Right atrium auricular region (tissue), 2 donors: ENCODE data around the gene TCHH. TPM values are rescaled to one million over a fixed set of nuclear protein-coding genes. Genes with fewer than 3 reads are reported as not detected.

Source experiments
- DNase-seq: peaks from one replicate; pipeline ENCODE4 v3.0.0-alpha.2; 2019; ENCODE audit warnings: low spot score
- H3K27ac ChIP-seq, 2 donors: fragments of 200-600 bp; sonication (generic); 1 replicate in 1 of 2; 2 replicates in 1 of 2; pipeline ENCODE4 v1.5.1; 2016 to 2019
- H3K27me3 ChIP-seq, 2 donors: fragments of 200-600 bp; sonication (generic); one replicate each; pipeline versions ENCODE4 v1.5.1 to v1.6.0; 2017 to 2019
- H3K36me3 ChIP-seq: fragments of 200-600 bp; sonication (generic); one replicate; pipeline ENCODE4 v1.5.1; 2016
- H3K4me1 ChIP-seq, 2 donors: fragments of 200-600 bp; sonication (generic); one replicate each; pipeline versions ENCODE4 v1.5.1 to v1.6.0; 2017 to 2019
- H3K4me3 ChIP-seq, 2 donors: fragments of 200-600 bp; sonication (generic); 1 replicate in 1 of 2; 2 replicates in 1 of 2; pipeline ENCODE4 v1.5.1; 2017 to 2019; ENCODE audit warnings: mild to moderate bottlenecking in 1 of 2, moderate library complexity in 1 of 2
- H3K9me3 ChIP-seq, 2 donors: fragments of 200-600 bp; sonication (generic); one replicate each; pipeline ENCODE4 v1.5.1; 2019
- CTCF ChIP-seq, 2 donors: fragments of 200-600 bp; sonication (generic); IDR thresholded peaks; one replicate each; pipeline ENCODE4 v1.5.1; 2019; ENCODE audit warnings: antibody characterized with exemption in 2 of 2
- total RNA-seq, 2 donors: library from RNA; depleted of rRNA; stranded (reverse); fragments of >200 nt; gene quantifications; one replicate each; pipeline ENCODE4 v1.1.0, GENCODE V29; 2016

Gene TCHH
- total RNA-seq, 2 donors from 2014 or later: 0.04 to 0.12 TPM

- Histone ChIP-seq H3K4me1 (peaks cover 0 to 54% of the 10 kb centered on the region in 2 donors), H3K9me3 (peaks cover 0 to 25% of the 10 kb centered on the region in 2 donors), H3K27ac (no peak overlapping the region), H3K36me3 (no peaks in the 10 kb centered on the region), H3K4me3 (peak overlapping the region in 1 of 2 donors; percentile 28), H3K27me3 (peaks cover 34 to 37% of the 10 kb centered on the region in 2 donors)
- DNase-seq: no peak
- TF ChIP-seq CTCF (IDR thresholded peaks at IDR 0.05): no peak
Measured at GRCh38 chr1:152107984-152108881, 7.0 kb downstream of the TCHH start.

DNA sequence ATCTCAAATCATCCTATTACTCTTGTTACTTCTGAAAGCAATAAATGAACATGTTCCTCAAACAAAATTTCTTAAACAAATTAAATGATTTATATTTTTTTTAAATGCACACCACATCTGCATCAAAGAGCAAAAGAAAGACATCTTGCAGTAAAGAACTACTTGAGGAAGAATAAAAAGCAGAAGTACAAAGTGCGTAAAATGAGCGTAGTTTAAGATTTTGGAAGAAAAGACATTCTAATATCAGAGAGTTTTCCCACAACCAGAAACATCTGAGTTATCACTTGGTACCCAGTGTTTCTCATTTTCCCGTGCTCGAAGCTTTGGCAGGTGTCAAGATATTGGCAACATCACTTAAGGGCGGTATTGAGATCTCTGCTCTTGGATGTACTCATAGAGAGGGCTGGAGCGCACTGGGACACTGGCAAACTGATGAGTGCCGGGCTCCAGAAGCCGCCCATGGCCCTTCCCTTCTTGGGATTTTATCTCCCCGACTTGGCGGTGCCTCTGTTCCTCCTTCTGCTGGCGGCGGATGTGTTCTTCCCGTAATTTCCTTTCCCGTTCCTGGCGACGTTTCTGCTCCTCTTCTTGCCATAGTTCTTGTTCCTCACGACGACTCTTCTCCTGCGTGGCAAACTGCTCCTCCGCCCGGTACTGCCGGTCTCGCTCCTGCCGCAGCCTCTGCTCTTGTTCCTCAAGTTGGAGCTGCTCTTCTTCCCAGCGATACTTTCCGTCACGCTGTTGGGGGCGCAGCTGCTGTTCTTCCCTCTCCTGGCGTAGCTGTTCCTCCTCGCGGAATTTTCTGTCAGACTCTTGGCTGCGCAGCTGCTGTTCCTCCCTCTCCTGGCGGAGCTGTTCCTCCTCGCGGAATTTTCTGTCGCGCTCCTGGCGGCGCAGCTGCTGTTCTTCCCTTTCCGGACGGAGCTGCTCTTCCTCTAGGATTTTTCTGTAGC is 7.9 kb downstream of the TCHH start:
- no peak for DNase-seq
- no peak for TF ChIP-seq CTCF (IDR thresholded peaks at IDR 0.05)
- Histone ChIP-seq H3K27ac (no peak overlapping the region), H3K27me3 (peaks cover 24 to 33% of the 10 kb centered on the region in 2 donors), H3K9me3 (peaks cover 0 to 25% of the 10 kb centered on the region in 2 donors), H3K4me1 (peaks cover 0 to 48% of the 10 kb centered on the region in 2 donors), H3K4me3 (peak overlapping the region in 1 of 2 donors; percentile 28), H3K36me3 (no peaks in the 10 kb centered on the region)

DNA sequence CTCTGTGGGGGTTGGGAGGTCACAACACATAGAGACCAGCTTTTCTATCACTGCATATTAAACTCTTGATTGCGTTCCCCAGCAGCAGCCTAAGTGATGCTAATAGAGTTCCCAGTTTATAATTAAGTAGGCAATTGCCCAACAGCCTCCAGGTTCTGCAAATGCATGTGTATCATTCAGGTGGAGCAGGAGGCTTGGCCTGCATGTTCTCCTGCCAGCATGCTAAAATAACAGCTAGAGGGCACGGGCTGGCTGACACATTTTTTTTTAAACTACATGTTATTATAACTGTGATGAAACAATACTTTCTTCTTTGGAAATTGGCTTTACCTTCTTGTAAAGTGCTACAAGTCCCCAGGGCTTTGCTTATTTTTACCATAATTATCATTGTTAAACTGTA is 10.4 kb downstream of the TCHH start:
- Histone ChIP-seq H3K36me3 (no peaks in the 10 kb centered on the region), H3K27me3 (peaks cover 24 to 32% of the 10 kb centered on the region in 2 donors), H3K27ac (no peak overlapping the region), H3K4me1 (peaks cover 0 to 24% of the 10 kb centered on the region in 2 donors), H3K9me3 (peaks cover 0 to 25% of the 10 kb centered on the region in 2 donors), H3K4me3 (no peak overlapping the region)
- DNase-seq: no peak
- no peak for TF ChIP-seq CTCF (IDR thresholded peaks at IDR 0.05)

- Histone ChIP-seq H3K4me1 (no peaks in the 10 kb centered on the region), H3K36me3 (no peaks in the 10 kb centered on the region), H3K27me3 (no peaks in the 10 kb centered on the region), H3K27ac (no peak overlapping the region), H3K4me3 (no peak overlapping the region), H3K9me3 (peaks cover 0 to 45% of the 10 kb centered on the region in 2 donors)
- TF ChIP-seq CTCF (IDR thresholded peaks at IDR 0.05): no peak
- no peak for DNase-seq
Measured at GRCh38 chr1:152096931-152097330, 18.3 kb downstream of the TCHH start.

DNA sequence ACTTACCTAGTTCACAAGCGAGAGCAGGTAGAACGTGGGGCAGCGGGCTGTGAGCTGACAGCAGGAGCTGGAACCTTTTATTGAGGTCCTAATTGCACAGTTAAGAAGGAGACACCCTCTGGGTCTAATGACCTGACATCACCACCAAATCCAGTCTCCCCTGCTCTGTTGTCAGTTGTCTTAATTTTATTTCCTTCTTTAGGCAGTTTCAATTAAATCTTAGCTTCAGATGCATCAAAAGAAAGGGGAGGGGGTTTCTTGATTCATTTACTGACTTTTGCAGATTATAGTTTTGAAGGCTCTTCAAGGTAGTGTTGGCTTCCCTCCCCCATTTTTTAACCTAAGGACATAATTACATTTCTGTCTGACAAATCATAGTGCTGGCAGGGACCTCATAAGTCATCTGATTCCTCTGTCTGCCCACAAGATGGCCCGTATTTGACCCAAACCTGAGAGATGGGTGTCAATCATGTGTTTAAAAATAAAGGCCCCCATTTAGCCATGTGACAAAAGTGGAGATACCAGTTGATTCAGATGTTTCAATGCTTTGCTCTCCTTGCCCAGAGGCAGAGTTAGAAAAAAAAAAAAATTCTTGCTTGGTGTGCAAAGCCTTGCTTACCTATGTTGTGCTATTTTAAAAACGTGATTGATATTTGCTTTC is 26.1 kb downstream of the TCHH start, which contains the start of gene TCHHL1:
Gene TCHHL1, minus strand, starts transcription at position 51 of the 661 bp plus-strand sequence. CDS start 921 bp downstream, outside the sequence.
- DNase-seq: no peak
- H3K9me3 ChIP-seq: peaks cover 0 to 24% of the 10 kb centered on the region in 2 donors
- no peaks in the 10 kb centered on the region for H3K4me1 ChIP-seq
- TF ChIP-seq CTCF (IDR thresholded peaks at IDR 0.05): no peak
- no peak within 1 kb of the TSS for H3K27ac ChIP-seq
- H3K36me3 ChIP-seq: no peaks in the 10 kb centered on the region
- no peak within 1 kb of the TSS for H3K4me3 ChIP-seq
- H3K27me3 ChIP-seq: no peaks in the 10 kb centered on the region
